A549 (cell line): ENCODE results near the gene OR51E1. TPM values are rescaled to one million over a fixed set of nuclear protein-coding genes. Genes with fewer than 3 reads are reported as not detected.

Experiments used
- ATAC-seq, 2 experiments: fragments of 200-7000 bp in 1 of 2; fragments of >200 bp in 1 of 2; cut with Nextera tagmentation in 1 of 2; cut with Tn5 transposase in 1 of 2; 3 replicates each; pipeline versions ENCODE4 v1.8.0 to v1.9.1; 2018 to 2020; ENCODE audit warnings: mild to moderate bottlenecking in 1 of 2, moderate library complexity in 1 of 2
- CTCF ChIA-PET: fragments of 300-600 bp; sonication (Branson Sonifier 250); formaldehyde crosslinking; extraction: SDS; loops from one replicate; lab custom pipeline; 2021; ENCODE audit warnings: antibody characterized with exemption, inconsistent platforms; lab: Yijun Ruan, JAX
- POLR2A ChIA-PET: fragments of 350-600 bp; formaldehyde crosslinking; extraction: SDS; loops from one replicate; lab custom pipeline; 2021; ENCODE audit warnings: antibody characterized with exemption, inconsistent platforms; lab: Yijun Ruan, JAX
- DNase-seq, 2 experiments: peaks; one replicate each; pipeline versions ENCODE4 v3.0.0 to v3.0.0-alpha.2; 2011 to 2016; ENCODE audit warnings: low read depth in 1 of 2, low spot score in 1 of 2
- FAIRE-seq: peaks from 2 replicates; lab custom pipeline; 2011; peaks lifted over from hg19 to GRCh38; lab: Jason Lieb, UNC
- H3K27ac ChIP-seq, 2 experiments: fragments of >200 bp; sonication (Bioruptor Twin); formaldehyde crosslinking; 3 replicates each; pipeline ENCODE4 v1.5.1; 2016 to 2017
- H3K4me1 ChIP-seq: fragments of >200 bp; sonication (Bioruptor Twin); formaldehyde crosslinking; 3 replicates; pipeline ENCODE4 v1.6.1; 2016
- H3K4me2 ChIP-seq: fragments of >200 bp; sonication (Bioruptor Twin); formaldehyde crosslinking; 3 replicates; pipeline ENCODE4 v1.6.1; 2016
- H3K4me3 ChIP-seq: fragments of >200 bp; sonication (Bioruptor Twin); formaldehyde crosslinking; 3 replicates; pipeline ENCODE4 v1.5.1; 2016
- H3K9me3 ChIP-seq: fragments of >200 bp; sonication (Bioruptor Twin); formaldehyde crosslinking; 3 replicates; pipeline ENCODE4 v1.6.1; 2016
- BHLHE40 ChIP-seq: IDR thresholded peaks from 2 replicates; pipeline ENCODE4 v1.6.1; 2012; ENCODE audit warnings: low read depth, low read length, inconsistent platforms
- CBX2 ChIP-seq: fragments of 200-600 bp; sonication (generic); IDR thresholded peaks from 2 replicates; pipeline ENCODE4 v1.6.1; 2016; ENCODE audit warnings: low read depth, mild to moderate bottlenecking, borderline replicate concordance
- CEBPB ChIP-seq, 2 experiments: fragments of >200 bp in 1 of 2; sonication (Bioruptor Twin) in 1 of 2; formaldehyde crosslinking in 1 of 2; IDR thresholded peaks; 2 replicates each; pipeline ENCODE4 v1.6.1; 2012 to 2016
- E2F6 ChIP-seq: IDR thresholded peaks from 2 replicates; pipeline ENCODE4 v1.6.1; 2012; ENCODE audit warnings: low read depth, borderline replicate concordance
- EHF ChIP-seq: fragments of 250-450 bp; sonication (Bioruptor Pico); IDR thresholded peaks from 2 replicates; pipeline ENCODE4 v1.5.0; 2020; ENCODE audit warnings: mild to moderate bottlenecking
- FOSB ChIP-seq: fragments of 250-450 bp; sonication (Bioruptor Pico); IDR thresholded peaks from 2 replicates; pipeline ENCODE4 v1.5.0; 2020; ENCODE audit warnings: mild to moderate bottlenecking, moderate library complexity
- HDAC2 ChIP-seq: fragments of 200-600 bp; sonication (generic); IDR thresholded peaks from 2 replicates; pipeline ENCODE4 v1.6.1; 2016
- HES2 ChIP-seq: fragments of >200 bp; sonication (Bioruptor Twin); formaldehyde crosslinking; IDR thresholded peaks from 2 replicates; pipeline ENCODE4 v1.6.1; 2016
- HEYL ChIP-seq: fragments of 250-450 bp; sonication (Bioruptor Pico); IDR thresholded peaks from 2 replicates; pipeline ENCODE4 v1.8.0; 2021; ENCODE audit warnings: mild to moderate bottlenecking, moderate library complexity
- MAZ ChIP-seq: fragments of 150-350 bp; IDR thresholded peaks from 2 replicates; pipeline ENCODE4 v1.6.1; 2014; ENCODE audit warnings: antibody characterized with exemption, low read depth, low read length, borderline replicate concordance
- PBX3 ChIP-seq: IDR thresholded peaks from 2 replicates; pipeline ENCODE4 v1.6.1; 2012
- RAD21 ChIP-seq, 2 experiments: fragments of >200 bp in 1 of 2; sonication (Bioruptor Twin) in 1 of 2; formaldehyde crosslinking in 1 of 2; IDR thresholded peaks in 1 of 2; conservative IDR thresholded peaks in 1 of 2; 2 replicates in 1 of 2; 3 replicates in 1 of 2; pipeline ENCODE4 v1.6.1; 2012 to 2018; ENCODE audit warnings: inconsistent platforms in 1 of 2
- REST ChIP-seq: fragments of 200-600 bp; sonication (generic); IDR thresholded peaks from 2 replicates; pipeline ENCODE4 v1.6.1; 2016; ENCODE audit warnings: antibody characterized with exemption, mild to moderate bottlenecking, moderate library complexity
- USF2 ChIP-seq: fragments of 450-650 bp; IDR thresholded peaks from 2 replicates; pipeline ENCODE4 v1.6.1; 2014; ENCODE audit warnings: antibody characterized with exemption
- ZC3H11A ChIP-seq: fragments of 450-650 bp; IDR thresholded peaks from 2 replicates; pipeline ENCODE4 v1.6.1; 2014; ENCODE audit warnings: antibody characterized with exemption, mild to moderate bottlenecking
- ZSCAN20 ChIP-seq: fragments of 250-450 bp; sonication (Bioruptor Pico); IDR thresholded peaks from 2 replicates; pipeline ENCODE4 v1.8.0; 2022; ENCODE audit warnings: mild to moderate bottlenecking, moderate library complexity
- WGBS: methylation state at CpG from one replicate; pipeline ENCODE4 v1.1.6; 2017; ENCODE audit errors: missing lambda C conversion rate; 5-methylcytosine and 5-hydroxymethylcytosine counted together
- polyA plus RNA-seq, 4 experiments: library from polyadenylated mRNA; depleted of rRNA in 3 of 4; stranded (reverse); fragments of >200 nt; fragmentation: RNase III in 1 of 4; extraction: RNeasy Plus Mini Kit Qiagen cat#74134 plus additional on column Dnase treatment in 1 of 4; gene quantifications; 2 replicates in 3 of 4; 3 replicates in 1 of 4; pipeline ENCODE4 v1.2.3, GENCODE V29; 2011 to 2017

Gene OR51E1
- polyA plus RNA-seq, 2 of the 4 experiments (the other 2 are of a cell fraction): not detected

- H3K27ac ChIP-seq: no peak overlapping the region
- ATAC-seq (no peak), FAIRE-seq (no peak), DNase-seq (no peak)
- H3K4me3 ChIP-seq: no peak overlapping the region
- H3K4me1 ChIP-seq: no peaks in the 10 kb centered on the region
- no peak overlapping the region for H3K4me2 ChIP-seq
- CTCF ChIA-PET: interaction anchor here (3.6 kb wide), 1 partner anchor 11 kb away, joined by 18 read pairs; the partner anchor contains the start of gene OR51D1
- no peaks in the 10 kb centered on the region for H3K9me3 ChIP-seq
- 10% methylated on average over 4 of the region's 4 CpGs for WGBS
- TF ChIP-seq HES2: no peak
- no peak for TF ChIP-seq CBX2
- no peak for TF ChIP-seq REST
- TF ChIP-seq HDAC2: no peak
- no peak for TF ChIP-seq ZSCAN20 (CRISPR knock-in tag)
- TF ChIP-seq PBX3: no peak
- TF ChIP-seq RAD21 (conservative IDR thresholded peaks at IDR 0.05 in 1 of 2, IDR thresholded peaks at IDR 0.05 in 1 of 2): no peak
- TF ChIP-seq BHLHE40: no peak
- TF ChIP-seq USF2: no peak
- no peak for TF ChIP-seq CEBPB (IDR thresholded peaks at IDR 0.05)
- TF ChIP-seq FOSB (CRISPR knock-in tag): no peak
- POLR2A ChIA-PET: no interaction called here
Observed at GRCh38 chr11:4647766-4648165, 4.0 kb downstream of the OR51E1 start.

- POLR2A ChIA-PET: no interaction called here
- H3K4me2 ChIP-seq: no peak overlapping the region
- no peaks in the 10 kb centered on the region for H3K9me3 ChIP-seq
- 2% methylated on average over 2 of the region's 2 CpGs for WGBS
- DNase-seq: no peak
- CTCF ChIA-PET: interaction anchor here (0.8 kb wide), 1 partner anchor 10 kb away, joined by 3 read pairs; no protein-coding TSS in a partner anchor
- H3K27ac ChIP-seq: no peak overlapping the region
- H3K4me1 ChIP-seq: no peaks in the 10 kb centered on the region
- no peak overlapping the region for H3K4me3 ChIP-seq
- no peak for TF ChIP-seq HDAC2
- no peak for FAIRE-seq
- ATAC-seq: no peak
Observed at GRCh38 chr11:4654635-4655369, 11.0 kb downstream of the OR51E1 start.

- WGBS: 8% methylated on average over 5 of the region's 5 CpGs
- FAIRE-seq: no peak
- CTCF ChIA-PET: interaction anchor here (0.6 to 1.2 kb wide), 3 partner anchors 22 to 472 kb away, joined by 3 read pairs; no protein-coding TSS in a partner anchor
Observed at GRCh38 chr11:4658629-4659445, 15.1 kb downstream of the OR51E1 start.

More at GRCh38 chr11:4658629-4659445, 15.1 kb downstream of the OR51E1 start:
- POLR2A ChIA-PET: no interaction called here
- H3K4me2 ChIP-seq: no peak overlapping the region
- DNase-seq (no peak), ATAC-seq (no peak)
- H3K4me3 ChIP-seq: no peak overlapping the region
- no peak overlapping the region for H3K27ac ChIP-seq
- no peak for TF ChIP-seq EHF (CRISPR knock-in tag)
- TF ChIP-seq ZC3H11A: no peak
- no peak for TF ChIP-seq MAZ
- TF ChIP-seq E2F6: no peak
- no peak for TF ChIP-seq HEYL (CRISPR knock-in tag)
- H3K4me1 ChIP-seq: no peaks in the 10 kb centered on the region
- no peaks in the 10 kb centered on the region; the same call in 2 of the 3 replicates for H3K9me3 ChIP-seq
